Activated T-helper 2 cell treated with anti-CD3 and anti-CD28 coated beads, Interferon-gamma antibody, Interleukin-2, Interleukin-4, amounts not matched to agents 10 μg/mL and 5 μg/mL and 100 μg/mL, durations not matched to agents 14 hours and 24 hours and 36 hours (primary cell): ENCODE measurements around the gene DEFB110. TPM values are rescaled to one million over a fixed set of nuclear protein-coding genes. Genes with fewer than 3 reads are reported as not detected.

Source experiments
- DNase-seq: peaks from one replicate; pipeline ENCODE4 v3.0.0; 2021; ENCODE audit warnings: low spot score
- H3K27ac Mint-ChIP-seq: one replicate; pipeline ENCODE4 v1.8.0; 2021; ENCODE audit warnings: mixed read lengths
- H3K27me3 Mint-ChIP-seq: one replicate; pipeline ENCODE4 v1.8.0; 2021; ENCODE audit warnings: low read depth, mixed read lengths
- H3K36me3 Mint-ChIP-seq: one replicate; pipeline ENCODE4 v1.8.0; 2021; ENCODE audit warnings: low read depth, mixed read lengths
- H3K4me1 Mint-ChIP-seq: one replicate; pipeline ENCODE4 v1.8.0; 2021; ENCODE audit warnings: low read depth, mixed read lengths
- H3K4me3 Mint-ChIP-seq: one replicate; pipeline ENCODE4 v1.8.0; 2021; ENCODE audit warnings: low read depth, mild to moderate bottlenecking, moderate library complexity, mixed read lengths
- H3K9me3 Mint-ChIP-seq: one replicate; pipeline ENCODE4 v1.8.0; 2021; ENCODE audit warnings: mixed read lengths
- intact Hi-C: fragments of 100-400 bp; cut with micrococcal nuclease; formaldehyde crosslinking; loops from one replicate; pipeline ENCODE4 v1.15.1; 2023
- total RNA-seq: library from RNA; stranded (reverse); gene quantifications from 2 replicates; pipeline ENCODE4 v1.2.3, GENCODE V29; 2022

Gene DEFB110
- total RNA-seq, 1 donor from 2014 or later = not detected

GRCh38 chr6:49987749-49988148 lies 34.0 kb downstream of the DEFB110 start:
- Mint-ChIP-seq H3K27me3 (no peaks in the 10 kb centered on the region), H3K36me3 (no peaks in the 10 kb centered on the region), H3K4me1 (no peaks in the 10 kb centered on the region), H3K9me3 (no peaks in the 10 kb centered on the region), H3K4me3 (no peak overlapping the region), H3K27ac (no peak overlapping the region)
- intact Hi-C loops = no loop called here
- no peak for DNase-seq

GRCh38 chr6:49986551-49986950 lies 35.2 kb downstream of the DEFB110 start:
- H3K4me3 Mint-ChIP-seq = no peak overlapping the region

GRCh38 chr6:49982046-49982445 lies 39.7 kb downstream of the DEFB110 start:
- Mint-ChIP-seq H3K27ac (no peak overlapping the region), H3K4me3 (no peak overlapping the region), H3K4me1 (peaks cover 19% of the 10 kb centered on the region), H3K27me3 (no peaks in the 10 kb centered on the region), H3K9me3 (no peaks in the 10 kb centered on the region), H3K36me3 (no peaks in the 10 kb centered on the region)
- intact Hi-C loops = no loop called here
- DNase-seq = no peak

More at GRCh38 chr6:49986551-49986950, 35.2 kb downstream of the DEFB110 start:
- DNase-seq = no peak
- Mint-ChIP-seq H3K36me3 (no peaks in the 10 kb centered on the region), H3K27ac (no peak overlapping the region), H3K9me3 (no peaks in the 10 kb centered on the region), H3K27me3 (no peaks in the 10 kb centered on the region), H3K4me1 (no peaks in the 10 kb centered on the region)
- intact Hi-C loops = no loop called here

GRCh38 chr6:49980898-49981297 lies 40.9 kb downstream of the DEFB110 start:
- H3K27me3 Mint-ChIP-seq = no peaks in the 10 kb centered on the region
- peaks cover 19% of the 10 kb centered on the region for H3K4me1 Mint-ChIP-seq
- H3K27ac Mint-ChIP-seq = no peak overlapping the region
- H3K4me3 Mint-ChIP-seq = no peak overlapping the region
- DNase-seq = no peak
- intact Hi-C loops = no loop called here
- no peaks in the 10 kb centered on the region for H3K9me3 Mint-ChIP-seq
- no peaks in the 10 kb centered on the region for H3K36me3 Mint-ChIP-seq

- Mint-ChIP-seq H3K36me3 (no peaks in the 10 kb centered on the region), H3K9me3 (no peaks in the 10 kb centered on the region), H3K4me3 (no peak overlapping the region), H3K27me3 (no peaks in the 10 kb centered on the region), H3K4me1 (peaks cover 19% of the 10 kb centered on the region), H3K27ac (no peak overlapping the region)
- no peak for DNase-seq
- intact Hi-C loops = no loop called here
Observed at GRCh38 chr6:49979584-49979983, 42.2 kb downstream of the DEFB110 start.

- no peaks in the 10 kb centered on the region for H3K27me3 Mint-ChIP-seq
- intact Hi-C loops = no loop called here
- H3K27ac Mint-ChIP-seq = no peak overlapping the region
- DNase-seq = no peak
- no peaks in the 10 kb centered on the region for H3K36me3 Mint-ChIP-seq
- peak overlapping the region; percentile 64 for H3K4me3 Mint-ChIP-seq
- peaks cover 19% of the 10 kb centered on the region for H3K4me1 Mint-ChIP-seq
- no peaks in the 10 kb centered on the region for H3K9me3 Mint-ChIP-seq
Observed at GRCh38 chr6:49978332-49979226, 43.2 kb downstream of the DEFB110 start.

- H3K4me1 Mint-ChIP-seq = no peaks in the 10 kb centered on the region
- H3K4me3 Mint-ChIP-seq = no peak within 1 kb of the TSS
- DNase-seq = no peak
- no peaks in the 10 kb centered on the region for H3K27me3 Mint-ChIP-seq
- H3K9me3 Mint-ChIP-seq = no peaks in the 10 kb centered on the region
- H3K27ac Mint-ChIP-seq = no peak within 1 kb of the TSS
- intact Hi-C loops = no loop called here
- no peaks in the 10 kb centered on the region for H3K36me3 Mint-ChIP-seq
Observed at GRCh38 chr6:49969605-49970004, 52.2 kb downstream of the DEFB110 start, which contains the start of gene DEFB113. DEFB113 (minus strand) TSS chr6:49969625; CDS start chr6:49969625, 0 bp downstream.

Other genes starting within 250 kb of the DEFB110 start
- gene PGK2, start 234.7 kb downstream of the DEFB110 start, total RNA-seq = not detected in 2 replicates
- gene CRISP1, start 155.5 kb downstream of the DEFB110 start, total RNA-seq = not detected in 2 replicates
- gene DEFB114, start 57.8 kb downstream of the DEFB110 start, total RNA-seq = not detected in 2 replicates
- not detected in 2 replicates for gene DEFB113, start 52.4 kb downstream of the DEFB110 start, total RNA-seq
- not detected in 2 replicates for gene DEFB112, start 27.9 kb upstream of the DEFB110 start, total RNA-seq